Stomach (tissue), 9 donors: ENCODE data around the gene SLC25A1. TPM values are rescaled to one million over a fixed set of nuclear protein-coding genes. Genes with fewer than 3 reads are reported as not detected.

Experiments
- DNase-seq, 2 donors: peaks; one replicate each; pipeline versions ENCODE4 v3.0.0 to v3.0.0-alpha.2; 2013 to 2019
- H3K27ac ChIP-seq, 5 donors: fragments of 200-600 bp in 4 of 5; sonication (generic) in 4 of 5; one replicate each; pipeline ENCODE4 v1.5.1; 2013 to 2019; ENCODE audit warnings: mild to moderate bottlenecking in 1 of 5, moderate library complexity in 1 of 5
- H3K27me3 ChIP-seq, 3 donors: fragments of 200-600 bp; sonication (generic); one replicate each; pipeline ENCODE4 v1.5.1; 2017 to 2019; ENCODE audit warnings: mixed run types in 1 of 3
- H3K36me3 ChIP-seq, 4 donors: fragments of 200-600 bp; sonication (generic); 1 replicate in 3 of 4; 2 replicates in 1 of 4; pipeline ENCODE4 v1.5.1; 2016 to 2019
- H3K4me1 ChIP-seq, 4 donors: fragments of 200-600 bp; sonication (generic); one replicate each; pipeline ENCODE4 v1.5.1; 2016 to 2019
- H3K4me3 ChIP-seq, 4 donors: fragments of 200-600 bp; sonication (generic) in 3 of 4; one replicate each; pipeline ENCODE4 v1.5.1; 2016 to 2019; ENCODE audit warnings: mild to moderate bottlenecking in 1 of 4
- H3K9me3 ChIP-seq, 4 donors: fragments of 200-600 bp; sonication (generic); one replicate each; pipeline ENCODE4 v1.5.1; 2016 to 2019
- EP300 ChIP-seq: sonication (generic); formaldehyde crosslinking; IDR thresholded peaks from one replicate; pipeline ENCODE4 v1.6.1; 2017; ENCODE audit warnings: antibody characterized with exemption
- POLR2A ChIP-seq, 4 donors: fragments of 450-650 bp; IDR thresholded peaks; one replicate each; pipeline ENCODE4 v1.6.1; 2016; ENCODE audit warnings: antibody characterized with exemption in 4 of 4, control low read depth in 2 of 4, mild to moderate bottlenecking in 1 of 4, moderate library complexity in 1 of 4
- POLR2AphosphoS5 ChIP-seq, 3 donors: sonication (generic); formaldehyde crosslinking; IDR thresholded peaks; one replicate each; pipeline ENCODE4 v1.6.1; 2016; ENCODE audit warnings: antibody characterized with exemption in 3 of 3
- WGBS, 5 donors: extraction: QIAGEN DNeasy Blood & Tissue Kit in 3 of 5; methylation state at CpG; one replicate each; pipeline versions ENCODE4 v1.1.5 to v1.1.7; 2013 to 2018; 5-methylcytosine and 5-hydroxymethylcytosine counted together
- intact Hi-C: fragments of 100-400 bp; cut with DNase I; formaldehyde crosslinking; loops from one replicate; pipeline ENCODE4 v1.15.1; 2023; ENCODE audit warnings: low total_unique reads
- polyA plus RNA-seq, 3 donors: library from polyadenylated mRNA; stranded (reverse); fragments of 200-250 nt; gene quantifications; one replicate each; pipeline ENCODE4 v1.2.3, GENCODE V29; 2013
- total RNA-seq, 5 donors: library from RNA; depleted of rRNA; stranded (reverse); fragments of >200 nt; gene quantifications; one replicate each; pipeline versions ENCODE4 v1.1.0 to v1.2.3, GENCODE V29; 2014 to 2016
- TF ChIP-seq, protein P1 (sequence below), 7 experiments: fragments of 450-650 bp in 4 of 7; fragments of 200-600 bp in 3 of 7; sonication (generic) in 3 of 7; IDR thresholded peaks; one replicate each; pipeline ENCODE4 v1.5.1; 2016 to 2019; ENCODE audit warnings: antibody characterized with exemption in 7 of 7, control low read depth in 2 of 7, mild to moderate bottlenecking in 1 of 7
- donor health status: healthy with polysubstance abuse.
- donor health status: Bipolar disorder and iron deficiency.
- donor health status: healthy.

The SLC25A1 gene
- total and polyA plus RNA-seq, 8 donors, result 1.2 to 165 (median 54.3) TPM

DNA sequence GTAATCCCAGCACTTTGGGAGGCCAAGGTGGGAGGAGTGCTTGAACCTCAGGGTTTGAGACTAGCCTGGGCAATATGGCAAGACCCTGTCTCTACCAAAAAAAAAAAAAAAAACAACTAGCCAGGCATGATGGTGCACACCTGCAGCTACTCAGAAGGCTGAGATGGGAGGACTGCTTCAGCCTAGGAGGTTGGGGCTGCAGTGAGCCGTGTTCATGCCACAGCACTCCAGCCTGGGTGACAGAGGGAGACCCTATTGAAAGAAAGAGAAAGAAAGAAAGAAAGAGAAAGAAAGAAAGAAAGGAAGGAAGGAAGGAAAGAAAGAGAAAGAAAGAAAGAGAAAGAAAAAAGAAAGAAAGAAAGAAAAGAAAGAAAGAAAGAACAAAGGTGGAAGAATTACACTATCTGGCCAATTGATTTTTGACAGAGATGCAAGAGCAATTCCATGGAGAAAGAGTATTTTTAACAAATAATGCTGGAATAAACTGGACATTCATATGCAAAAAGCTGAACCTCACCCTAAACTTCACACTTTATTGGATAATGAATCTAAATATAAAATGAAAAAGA, 33.9 kb upstream of the SLC25A1 start:
- TF ChIP-seq, protein P1, sequence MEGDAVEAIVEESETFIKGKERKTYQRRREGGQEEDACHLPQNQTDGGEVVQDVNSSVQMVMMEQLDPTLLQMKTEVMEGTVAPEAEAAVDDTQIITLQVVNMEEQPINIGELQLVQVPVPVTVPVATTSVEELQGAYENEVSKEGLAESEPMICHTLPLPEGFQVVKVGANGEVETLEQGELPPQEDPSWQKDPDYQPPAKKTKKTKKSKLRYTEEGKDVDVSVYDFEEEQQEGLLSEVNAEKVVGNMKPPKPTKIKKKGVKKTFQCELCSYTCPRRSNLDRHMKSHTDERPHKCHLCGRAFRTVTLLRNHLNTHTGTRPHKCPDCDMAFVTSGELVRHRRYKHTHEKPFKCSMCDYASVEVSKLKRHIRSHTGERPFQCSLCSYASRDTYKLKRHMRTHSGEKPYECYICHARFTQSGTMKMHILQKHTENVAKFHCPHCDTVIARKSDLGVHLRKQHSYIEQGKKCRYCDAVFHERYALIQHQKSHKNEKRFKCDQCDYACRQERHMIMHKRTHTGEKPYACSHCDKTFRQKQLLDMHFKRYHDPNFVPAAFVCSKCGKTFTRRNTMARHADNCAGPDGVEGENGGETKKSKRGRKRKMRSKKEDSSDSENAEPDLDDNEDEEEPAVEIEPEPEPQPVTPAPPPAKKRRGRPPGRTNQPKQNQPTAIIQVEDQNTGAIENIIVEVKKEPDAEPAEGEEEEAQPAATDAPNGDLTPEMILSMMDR (IDR thresholded peaks at IDR 0.05), result no peak
- TF ChIP-seq POLR2AphosphoS5 (IDR thresholded peaks at IDR 0.05) (no peak), POLR2A (IDR thresholded peaks at IDR 0.05) (no peak), EP300 (no peak)
- H3K36me3 ChIP-seq, result peaks cover 0 to 44% (median 40%) of the 10 kb centered on the region in 4 donors
- no peak overlapping the region for H3K4me3 ChIP-seq
- DNase-seq, result no peak
- no peaks in the 10 kb centered on the region for H3K4me1 ChIP-seq
- no peaks in the 10 kb centered on the region for H3K9me3 ChIP-seq
- H3K27me3 ChIP-seq, result no peaks in the 10 kb centered on the region
- 87 to 100% (median 91%) methylated on average over 1 of the region's 1 CpG for WGBS, 5 donors
- no peak overlapping the region for H3K27ac ChIP-seq
- intact Hi-C loops, result no loop called here

DNA sequence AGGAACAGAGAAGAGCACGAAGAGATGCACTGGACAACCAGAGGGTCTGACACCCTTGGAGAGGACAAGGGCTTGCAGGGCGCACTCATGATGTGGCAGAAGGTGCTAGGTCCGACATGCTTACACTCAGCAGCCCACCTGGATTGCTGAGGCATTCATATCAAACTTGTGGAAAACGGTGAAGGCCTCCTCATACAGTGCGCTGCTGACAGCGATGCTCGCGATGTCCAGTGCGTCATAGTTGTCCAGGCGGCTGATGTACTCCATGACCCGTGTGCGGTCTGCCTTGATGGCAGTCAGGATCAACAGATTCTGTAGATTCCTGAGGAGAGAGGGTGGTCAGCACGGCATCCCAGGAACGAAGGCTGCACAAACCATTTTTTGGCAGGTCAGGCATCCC, 31.7 kb upstream of the SLC25A1 start:
- Histone ChIP-seq H3K27ac (no peak overlapping the region), H3K36me3 (peaks cover 0 to 41% (median 33%) of the 10 kb centered on the region in 4 donors), H3K4me1 (no peaks in the 10 kb centered on the region), H3K9me3 (no peaks in the 10 kb centered on the region), H3K27me3 (no peaks in the 10 kb centered on the region), H3K4me3 (no peak overlapping the region)
- TF ChIP-seq, protein P1 (IDR thresholded peaks at IDR 0.05), result no peak
- TF ChIP-seq EP300, result no peak
- 90 to 96% (median 95%) methylated on average over 14 of the region's 14 CpGs for WGBS, 5 donors
- DNase-seq, result no peak
- intact Hi-C loops, result no loop called here

DNA sequence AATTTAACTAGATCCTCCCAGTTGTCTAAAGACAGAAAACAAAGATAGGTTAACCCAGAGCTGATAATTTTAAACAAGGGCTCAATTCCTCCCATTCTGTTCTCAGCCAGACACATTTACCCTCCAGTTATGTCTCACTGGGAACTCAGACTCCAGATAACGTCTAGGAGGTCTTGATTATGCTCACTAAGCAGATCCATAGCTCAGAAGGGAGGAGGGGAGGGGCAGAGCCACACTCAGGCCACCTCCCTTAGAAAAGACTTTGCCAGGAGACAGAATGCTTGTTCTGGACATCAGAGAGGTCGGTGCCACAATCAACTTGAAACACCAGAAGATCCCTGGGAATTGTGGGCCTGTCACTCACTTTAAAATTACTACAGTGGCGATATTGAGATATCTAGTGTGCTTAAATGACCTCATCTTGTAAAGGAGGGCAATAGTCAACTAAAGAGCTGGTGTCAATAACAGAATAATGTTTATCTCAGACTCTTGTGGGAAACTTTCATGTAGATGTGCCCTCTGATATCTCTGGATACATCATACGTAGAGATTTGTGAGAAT, 29.8 kb upstream of the SLC25A1 start:
- no peak for DNase-seq
- no peaks in the 10 kb centered on the region for H3K9me3 ChIP-seq
- TF ChIP-seq EP300, result no peak
- no peaks in the 10 kb centered on the region for H3K27me3 ChIP-seq
- peaks cover 0 to 38% (median 28%) of the 10 kb centered on the region in 4 donors for H3K36me3 ChIP-seq
- intact Hi-C loops, result no loop called here
- 78 to 89% (median 83%) methylated on average over 4 of the region's 4 CpGs for WGBS, 5 donors
- H3K27ac ChIP-seq, result no peak overlapping the region
- H3K4me3 ChIP-seq, result no peak overlapping the region
- H3K4me1 ChIP-seq, result no peaks in the 10 kb centered on the region

DNA sequence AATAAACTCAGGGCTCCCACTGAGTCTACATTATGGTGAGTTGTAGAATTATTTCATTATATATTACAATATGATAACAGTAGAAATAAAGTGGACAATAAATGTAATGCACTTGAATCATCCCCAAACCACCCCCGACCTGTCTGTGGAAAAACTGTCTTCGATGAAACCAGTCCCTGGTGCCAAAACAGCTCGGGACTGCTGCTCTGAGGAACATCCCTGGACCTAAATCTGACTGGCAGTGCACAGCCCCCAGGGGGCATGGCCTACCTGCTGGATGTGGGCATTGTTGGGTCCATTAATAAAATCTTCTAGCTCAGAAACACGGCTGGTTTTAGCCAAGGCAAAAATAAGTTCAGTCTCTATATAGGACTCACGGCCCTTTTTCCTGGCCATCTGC, 29.3 kb upstream of the SLC25A1 start:
- H3K27ac ChIP-seq, result no peak overlapping the region
- 76 to 90% (median 88%) methylated on average over 5 of the region's 5 CpGs for WGBS, 5 donors
- H3K27me3 ChIP-seq, result no peaks in the 10 kb centered on the region
- H3K4me1 ChIP-seq, result no peaks in the 10 kb centered on the region
- peaks cover 0 to 38% (median 28%) of the 10 kb centered on the region in 4 donors for H3K36me3 ChIP-seq
- DNase-seq, result no peak
- intact Hi-C loops, result no loop called here
- H3K9me3 ChIP-seq, result no peaks in the 10 kb centered on the region
- TF ChIP-seq EP300 (no peak), POLR2AphosphoS5 (IDR thresholded peaks at IDR 0.05) (no peak), POLR2A (IDR thresholded peaks at IDR 0.05) (no peak)
- TF ChIP-seq, protein P1 (IDR thresholded peaks at IDR 0.05), result no peak
- H3K4me3 ChIP-seq, result no peak overlapping the region

DNA sequence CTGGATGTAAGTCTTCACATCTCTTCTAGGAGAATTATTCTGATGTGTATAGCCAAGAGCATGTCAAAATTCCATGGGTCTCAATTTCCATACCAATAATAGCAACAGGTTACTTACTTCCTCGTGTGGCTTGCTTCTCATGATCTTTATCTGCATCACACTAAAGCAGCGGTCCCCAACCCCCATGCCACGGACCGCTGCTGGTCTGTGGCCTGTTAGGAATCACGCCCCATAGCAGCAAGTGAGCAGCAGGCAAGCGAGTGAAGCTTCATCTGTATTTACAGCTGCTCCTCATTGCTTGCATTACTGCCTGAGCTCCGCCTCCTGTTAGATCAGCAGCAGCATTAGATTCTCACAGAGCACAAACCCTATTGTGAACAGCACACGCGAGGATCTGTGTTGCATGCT, 28.9 kb upstream of the SLC25A1 start:
- Histone ChIP-seq H3K4me1 (no peaks in the 10 kb centered on the region), H3K27me3 (no peaks in the 10 kb centered on the region), H3K4me3 (no peak overlapping the region), H3K27ac (no peak overlapping the region), H3K36me3 (peaks cover 0 to 38% (median 28%) of the 10 kb centered on the region in 4 donors), H3K9me3 (no peaks in the 10 kb centered on the region)
- TF ChIP-seq EP300, result no peak
- WGBS, 5 donors, result 77 to 84% (median 81%) methylated on average over 9 of the region's 9 CpGs
- intact Hi-C loops, result no loop called here
- DNase-seq, result no peak
